Measurements from ENCODE around the gene TRPV6. TPM values are rescaled to one million over a fixed set of nuclear protein-coding genes. Genes with fewer than 3 reads are reported as not detected.

Gene TRPV6
- polyA plus RNA-seq, 1 donor (not counting 4 experiments of a cell fraction or from before 2014, with no cell fraction given): 1.5 TPM

- H3K27ac ChIP-seq (ENCODE audit: control insufficient read depth, insufficient read depth, low read length): no peak overlapping the region
- no peak for FAIRE-seq
Observed at GRCh38 chr7:142838461-142839213, 46.9 kb downstream of the TRPV6 start.

GRCh38 chr7:142836426-142836825, 49.1 kb downstream of the TRPV6 start:
- no peak for TF ChIP-seq EZH2 (IDR thresholded peaks at IDR 0.05; ENCODE audit: low read length)
- TF ChIP-seq CTCF (optimal IDR thresholded peaks at IDR 0.05 in 1 of 3, IDR thresholded peaks at IDR 0.05 in 1 of 3, conservative IDR thresholded peaks at IDR 0.05 in 1 of 3; ENCODE audit: extremely low read depth in 1 of 3, insufficient read depth in 2 of 3, low read length in 3 of 3): no peak
- H3K27me3 ChIP-seq (ENCODE audit: control insufficient read depth, extremely low read depth, insufficient read depth, low read length): no peaks in the 10 kb centered on the region
- H3K36me3 ChIP-seq (ENCODE audit: control insufficient read depth in 2 of 2, extremely low read depth in 1 of 2, insufficient read depth in 2 of 2, low read length in 2 of 2): no peaks in the 10 kb centered on the region
- DNase-seq (ENCODE audit: low read depth, low spot score): no peak
- no peak overlapping the region for H3K9ac ChIP-seq (ENCODE audit: control insufficient read depth, extremely low read depth, insufficient read depth, low read length)
- dilution Hi-C loops (cut with MboI; ENCODE audit: extremely low pct_ligation_motif_present, low sequenced_read_pairs): no loop called here
- no peaks in the 10 kb centered on the region for H3K9me1 ChIP-seq (ENCODE audit: control insufficient read depth, extremely low read depth, insufficient read depth, low read length)
- no peak overlapping the region for H2AFZ ChIP-seq (ENCODE audit: control insufficient read depth, low read length)
- no peaks in the 10 kb centered on the region for H4K20me1 ChIP-seq (ENCODE audit: control insufficient read depth, extremely low read depth, insufficient read depth, low read length)
- no peak overlapping the region for H3K4me3 ChIP-seq (ENCODE audit: control insufficient read depth in 2 of 3, extremely low read depth in 1 of 3, insufficient read depth in 2 of 3, low read depth in 1 of 3, low read length in 3 of 3)
- no peak overlapping the region for H3K4me2 ChIP-seq (ENCODE audit: control insufficient read depth, extremely low read depth, insufficient read depth, low read depth, low read length)
- no peaks in the 10 kb centered on the region for H3K4me1 ChIP-seq (ENCODE audit: control insufficient read depth, extremely low read depth, insufficient read depth, low read length)
- H3K79me2 ChIP-seq (ENCODE audit: control insufficient read depth, insufficient read depth, low read length): no peaks in the 10 kb centered on the region
- no peak for FAIRE-seq
- H3K9me3 ChIP-seq (ENCODE audit: control insufficient read depth, low read depth, low read length): no peaks in the 10 kb centered on the region
- H3K27ac ChIP-seq (ENCODE audit: control insufficient read depth, insufficient read depth, low read length): no peak overlapping the region

More at GRCh38 chr7:142838461-142839213, 46.9 kb downstream of the TRPV6 start:
- Histone ChIP-seq H3K36me3 (ENCODE audit: control insufficient read depth in 2 of 2, extremely low read depth in 1 of 2, insufficient read depth in 2 of 2, low read length in 2 of 2) (no peaks in the 10 kb centered on the region), H2AFZ (ENCODE audit: control insufficient read depth, low read length) (no peak overlapping the region), H3K9me1 (ENCODE audit: control insufficient read depth, extremely low read depth, insufficient read depth, low read length) (no peaks in the 10 kb centered on the region), H3K4me2 (ENCODE audit: control insufficient read depth, extremely low read depth, insufficient read depth, low read depth, low read length) (no peak overlapping the region), H3K9me3 (ENCODE audit: control insufficient read depth, low read depth, low read length) (no peaks in the 10 kb centered on the region), H3K79me2 (ENCODE audit: control insufficient read depth, insufficient read depth, low read length) (no peaks in the 10 kb centered on the region), H3K4me1 (ENCODE audit: control insufficient read depth, extremely low read depth, insufficient read depth, low read length) (no peaks in the 10 kb centered on the region), H3K27me3 (ENCODE audit: control insufficient read depth, extremely low read depth, insufficient read depth, low read length) (no peaks in the 10 kb centered on the region), H3K4me3 (ENCODE audit: control insufficient read depth in 2 of 3, extremely low read depth in 1 of 3, insufficient read depth in 2 of 3, low read depth in 1 of 3, low read length in 3 of 3) (no peak overlapping the region), H4K20me1 (ENCODE audit: control insufficient read depth, extremely low read depth, insufficient read depth, low read length) (no peaks in the 10 kb centered on the region), H3K9ac (ENCODE audit: control insufficient read depth, extremely low read depth, insufficient read depth, low read length) (no peak overlapping the region)
- dilution Hi-C loops (cut with MboI; ENCODE audit: extremely low pct_ligation_motif_present, low sequenced_read_pairs): no loop called here
- TF ChIP-seq EZH2 (IDR thresholded peaks at IDR 0.05; ENCODE audit: low read length) (no peak), CTCF (optimal IDR thresholded peaks at IDR 0.05 in 1 of 3, IDR thresholded peaks at IDR 0.05 in 1 of 3, conservative IDR thresholded peaks at IDR 0.05 in 1 of 3; ENCODE audit: extremely low read depth in 1 of 3, insufficient read depth in 2 of 3, low read length in 3 of 3) (no peak)
- DNase-seq (ENCODE audit: low read depth, low spot score): no peak
